Stimulated activated CD4-positive, alpha-beta T cell treated with anti-CD3 and anti-CD28 coated beads, Interleukin-1b, Interleukin-23, amount 100 ng/mL, for 24 hours (primary cell): Measurements from ENCODE around the gene SYNPO2.

Experiments used
- DNase-seq, 4 experiments: peaks; one replicate each; pipeline ENCODE4 v3.0.0-alpha.2; 2020; ENCODE audit warnings: low read depth in 4 of 4, low spot score in 1 of 4

SYNPO2 gene

GRCh38 chr4:119105605-119106004 is 217.0 kb downstream of the SYNPO2 start:
- no peak for DNase-seq

DNA sequence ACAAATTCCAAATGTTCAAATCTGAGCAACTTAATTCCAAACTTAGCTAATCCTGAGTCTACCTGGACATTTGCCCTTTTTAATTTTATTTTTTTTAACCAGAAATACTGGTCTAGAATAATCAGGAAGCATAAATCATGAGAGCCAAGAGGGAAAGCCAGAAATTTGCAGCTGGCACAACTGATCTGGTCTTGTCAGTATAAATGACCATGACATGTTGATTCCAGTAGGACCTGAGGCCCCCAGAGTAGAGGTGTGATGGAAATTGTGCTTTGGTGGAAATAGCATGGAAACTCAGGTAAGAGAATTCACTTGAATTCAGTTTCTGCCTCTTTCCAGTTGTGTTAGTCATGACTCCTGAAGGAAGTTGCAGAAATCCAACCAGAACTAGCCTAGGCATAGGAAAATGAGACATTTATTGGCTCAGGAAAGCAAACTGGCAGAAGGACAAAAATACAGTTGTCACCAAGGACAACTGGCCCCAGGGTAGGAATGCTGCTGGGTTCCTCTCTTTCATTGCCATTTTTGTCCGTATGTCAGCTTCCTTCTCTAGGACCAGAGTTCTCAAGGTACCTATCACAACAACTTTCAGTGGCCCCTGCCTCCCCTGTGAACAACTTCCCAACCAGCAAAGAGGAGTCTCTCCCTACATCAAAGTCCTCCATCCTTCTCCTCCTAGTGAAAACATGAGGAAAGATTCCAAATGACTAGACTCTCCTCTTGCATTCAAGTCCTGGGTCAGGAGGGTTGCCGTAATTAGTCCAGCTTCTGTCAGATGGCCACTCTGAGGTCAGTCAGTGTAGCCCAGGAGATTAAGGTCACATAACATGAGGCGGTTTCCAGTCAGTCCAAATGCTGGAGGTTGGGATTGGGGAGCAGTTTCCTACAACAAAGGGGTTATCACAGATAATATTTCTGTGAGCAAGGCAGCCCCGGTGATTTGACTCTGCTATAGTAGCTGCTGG is 217.7 kb downstream of the SYNPO2 start:
- no peak for DNase-seq

DNA sequence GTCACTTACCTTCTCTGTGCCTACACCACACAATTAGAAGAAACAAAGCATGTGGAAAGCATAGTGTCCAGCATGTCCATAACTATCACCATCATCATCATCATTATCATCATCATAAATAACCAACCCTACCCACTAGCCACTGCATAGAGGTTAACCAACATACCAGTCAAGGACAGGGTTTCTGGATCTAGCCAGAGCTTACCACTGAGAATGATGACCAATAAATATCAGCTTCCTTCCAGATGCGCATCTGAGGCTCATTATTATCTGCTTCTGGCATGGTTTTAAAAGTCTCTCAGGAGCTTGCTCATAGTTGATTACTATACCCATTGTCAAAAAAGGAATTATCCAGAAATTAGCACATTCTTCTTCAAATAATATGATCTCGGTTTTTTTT is 221.5 kb downstream of the SYNPO2 start:
- no peak for DNase-seq
